ENCODE results near the gene SERPINB10. TPM values are rescaled to one million over a fixed set of nuclear protein-coding genes. Genes with fewer than 3 reads are reported as not detected.

SERPINB10 gene
- 0.07 TPM in 1 of 2 replicates, not detected in the other for total RNA-seq

GRCh38 chr18:63907664-63908063 lies at the start of gene SERPINB10:
SERPINB10 (plus strand) TSS chr18:63907958; CDS start chr18:63915511, 7,553 bp downstream.

DNA sequence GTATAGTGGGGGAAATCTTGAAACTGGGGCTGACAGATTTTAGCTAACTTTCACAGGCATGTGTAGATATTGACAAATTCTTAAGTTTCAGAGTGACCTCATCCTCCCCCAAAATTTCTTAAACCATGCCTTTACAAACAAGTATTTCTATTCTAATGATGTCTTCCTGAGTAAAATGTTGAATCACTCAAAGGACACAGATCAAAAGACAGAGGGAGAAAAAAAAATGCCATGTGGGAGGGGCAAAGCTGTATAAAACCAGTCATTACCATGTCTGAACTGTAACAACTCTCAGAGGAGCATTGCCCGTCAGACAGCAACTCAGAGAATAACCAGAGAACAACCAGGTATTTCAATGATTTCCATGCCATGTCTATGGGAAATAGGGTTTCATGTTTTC lies 20.3 kb upstream of the SERPINB10 start, which contains the start of gene SERPINB2:
SERPINB2 (plus strand) TSS at position 282 of the 400 bp plus-strand sequence. CDS start 3,740 bp downstream, outside the sequence.

DNA sequence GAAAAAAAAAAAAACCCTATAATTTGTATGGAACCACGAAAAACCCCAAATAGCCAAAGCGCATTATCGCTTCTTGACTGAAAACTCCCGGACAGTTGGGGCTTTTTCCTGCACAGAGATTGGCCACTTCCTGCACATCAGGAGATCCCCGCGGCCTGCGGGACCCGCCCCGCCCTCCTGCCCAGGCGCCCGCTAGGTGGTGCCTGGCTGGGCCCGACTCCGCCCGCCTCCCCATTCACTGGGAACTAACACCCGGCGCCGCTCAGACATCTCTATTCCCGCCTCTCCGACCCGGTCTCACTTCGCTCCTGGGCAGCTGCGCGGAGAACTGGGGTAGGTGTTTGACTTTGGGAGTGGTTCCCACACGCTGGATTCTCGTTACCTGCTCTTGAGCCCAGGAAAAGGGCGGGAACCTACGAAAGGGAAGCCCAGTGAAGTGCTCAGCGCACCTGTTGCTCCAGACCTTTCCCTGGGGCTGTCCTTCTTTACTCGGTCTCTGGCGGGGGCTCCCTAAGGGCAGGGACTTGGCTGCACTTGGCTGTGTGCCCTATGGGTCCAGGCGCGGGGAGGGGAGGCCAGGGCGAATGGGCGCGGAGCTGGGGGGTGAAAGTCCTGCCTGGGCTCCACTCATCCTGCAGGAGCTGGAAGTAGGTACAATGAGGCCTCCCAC lies 41.4 kb downstream of the SERPINB10 start, which contains the start of gene HMSD:
HMSD (plus strand) TSS at position 234 of the 670 bp plus-strand sequence. CDS start 4,155 bp downstream, outside the sequence.

DNA sequence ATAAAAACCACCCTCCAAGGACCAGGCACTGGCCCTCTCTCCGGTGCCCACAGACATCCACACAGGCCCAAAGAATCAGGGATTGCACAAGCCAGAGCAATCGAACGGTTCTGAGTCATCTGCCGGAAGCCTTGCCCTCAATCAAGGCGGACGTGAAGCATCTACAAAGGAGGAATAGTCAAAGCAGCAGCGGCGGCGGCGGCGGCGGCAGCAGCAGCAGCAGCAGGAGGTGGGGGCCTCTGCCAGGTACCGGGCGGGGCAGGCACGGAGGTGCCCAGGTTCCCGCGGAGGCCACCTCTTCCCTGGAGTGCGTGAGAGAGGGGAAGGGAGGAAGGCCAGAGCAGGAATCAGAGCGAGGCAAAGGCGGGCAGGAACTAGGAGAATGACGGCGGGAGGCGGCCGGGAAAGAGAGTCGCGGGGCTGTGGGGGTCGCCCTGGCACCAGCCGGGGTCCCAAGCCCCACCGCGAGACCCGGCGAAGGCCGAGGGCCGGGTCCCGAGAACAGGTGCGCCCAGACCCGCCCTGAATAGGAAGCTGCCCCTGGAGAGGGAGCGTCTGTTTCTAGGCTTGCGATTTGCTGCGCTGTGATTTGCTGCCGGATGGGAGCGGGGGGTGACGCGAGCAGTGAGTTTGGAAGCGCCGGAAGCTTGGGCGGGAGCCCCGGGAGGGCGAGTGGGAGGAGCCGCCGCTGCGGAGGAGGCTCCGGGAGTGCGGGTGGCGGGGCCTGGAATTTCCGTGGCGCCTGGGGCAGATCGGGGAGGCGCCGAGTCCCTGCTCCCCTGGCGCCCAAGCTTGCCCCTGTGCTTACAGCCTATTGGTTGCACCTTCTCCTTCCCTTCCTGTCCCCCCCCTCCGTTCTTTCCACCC lies 62.4 kb downstream of the SERPINB10 start, which contains the start of gene SERPINB8:
SERPINB8 (plus strand) TSS at position 140 of the 867 bp plus-strand sequence. CDS start 8,228 bp downstream, outside the sequence.

Other genes starting within 250 kb of the SERPINB10 start
- not detected in 2 replicates for gene SERPINB3, start 246.1 kb upstream of the SERPINB10 start, total RNA-seq
- not detected in 2 replicates for gene SERPINB11, start 205.0 kb upstream of the SERPINB10 start, total RNA-seq
- gene SERPINB7, start 132.5 kb upstream of the SERPINB10 start, total RNA-seq, result not detected in 2 replicates
- 28.1 and 37.5 TPM in 2 replicates for gene SERPINB2, start 20.3 kb upstream of the SERPINB10 start, total RNA-seq
- gene HMSD, start 41.3 kb downstream of the SERPINB10 start, total RNA-seq, result 0.14 and 0.27 TPM in 2 replicates
- 49.1 and 54.5 TPM in 2 replicates for gene SERPINB8, start 62.1 kb downstream of the SERPINB10 start, total RNA-seq
- not detected in 2 replicates for gene LINC00305, start 241.1 kb downstream of the SERPINB10 start, total RNA-seq

Measured in thoracic aorta endothelial cell (primary cell).